HUDEP-2 (cell line): ENCODE measurements around the gene EPHA3.

Source experiments
- DNase-seq, 76 experiments: peaks; one replicate each; lab custom pipeline; 2025; ENCODE audit not compliant: unreplicated experiment in 76 of 76; lab: John Stamatoyannopoulos, UW

Gene EPHA3

GRCh38 chr3:89278302-89279025 lies 171.0 kb downstream of the EPHA3 start:
- no peak for DNase-seq

- no peak for DNase-seq
Observed at GRCh38 chr3:89280301-89280700, 172.9 kb downstream of the EPHA3 start.

GRCh38 chr3:89280822-89281365 lies 173.5 kb downstream of the EPHA3 start:
- DNase-seq, result no peak

DNA sequence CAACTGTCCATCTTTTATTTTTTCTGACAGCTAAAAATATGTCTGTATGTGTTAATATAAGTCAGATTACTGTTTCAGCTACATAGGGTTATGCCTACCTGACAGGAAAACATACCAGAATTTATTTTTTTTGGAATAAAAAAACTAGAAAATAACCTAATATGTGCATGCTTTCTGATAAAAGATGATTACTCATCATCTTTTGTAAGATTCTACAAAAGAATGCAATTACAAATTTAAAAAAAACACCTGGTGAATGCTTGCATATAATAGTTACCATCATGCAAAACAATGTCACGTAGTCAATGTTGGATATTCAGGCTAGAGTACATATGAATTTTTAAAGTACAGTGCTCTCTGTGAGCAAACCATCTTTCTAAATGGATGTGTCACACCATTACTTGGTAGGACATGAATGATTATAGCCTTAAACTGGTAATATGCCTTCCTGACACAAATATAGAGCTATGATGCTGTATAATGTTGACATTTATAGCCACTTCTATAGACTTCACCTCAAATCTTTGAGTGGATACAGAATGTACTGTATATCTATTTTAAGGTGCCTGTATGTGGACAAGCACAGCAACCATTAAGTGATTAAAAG lies 180.6 kb downstream of the EPHA3 start:
- DNase-seq, result no peak

GRCh38 chr3:89289574-89290190 lies 182.3 kb downstream of the EPHA3 start:
- DNase-seq, result no peak

GRCh38 chr3:89297199-89297598 lies 189.8 kb downstream of the EPHA3 start:
- DNase-seq, result no peak

DNA sequence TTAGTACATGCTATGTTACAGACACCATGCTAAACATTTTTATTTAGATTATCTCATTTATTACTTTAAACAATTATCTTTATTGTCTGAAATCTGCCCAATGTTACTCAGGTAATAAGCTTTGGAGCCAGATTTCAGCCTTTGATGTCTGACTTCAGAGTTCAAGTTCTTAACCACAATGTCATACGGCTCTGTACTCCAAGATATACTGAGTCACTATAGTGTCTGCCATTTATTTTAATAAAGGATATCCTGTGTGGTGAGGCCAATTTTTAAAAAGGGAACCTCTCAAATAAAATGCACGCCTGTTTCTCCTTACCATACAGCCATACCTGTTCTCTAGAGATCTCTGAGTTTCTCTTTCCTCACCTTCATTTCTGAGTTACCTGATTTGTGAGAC lies 193.1 kb downstream of the EPHA3 start:
- DNase-seq, result no peak

DNA sequence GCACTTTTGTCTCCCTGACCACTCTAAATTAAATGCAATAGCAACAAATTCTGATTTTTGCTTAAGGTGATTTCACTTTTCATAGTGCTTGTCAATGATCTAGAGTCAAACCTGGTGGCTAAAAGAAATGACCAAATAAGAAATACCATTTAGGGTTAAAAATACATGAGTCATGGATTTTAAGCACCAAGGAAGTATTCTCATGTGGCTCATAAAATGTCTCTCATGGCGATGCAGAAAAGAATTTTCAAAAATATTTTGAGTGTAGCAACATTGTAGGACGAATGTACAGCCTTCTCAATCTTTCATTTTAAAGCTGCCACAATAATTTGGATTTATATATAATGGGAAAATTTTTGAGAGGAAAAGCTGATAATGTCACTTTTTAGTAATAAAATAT lies 193.6 kb downstream of the EPHA3 start:
- DNase-seq, result no peak

GRCh38 chr3:89303701-89304100 lies 196.3 kb downstream of the EPHA3 start:
- no peak for DNase-seq

DNA sequence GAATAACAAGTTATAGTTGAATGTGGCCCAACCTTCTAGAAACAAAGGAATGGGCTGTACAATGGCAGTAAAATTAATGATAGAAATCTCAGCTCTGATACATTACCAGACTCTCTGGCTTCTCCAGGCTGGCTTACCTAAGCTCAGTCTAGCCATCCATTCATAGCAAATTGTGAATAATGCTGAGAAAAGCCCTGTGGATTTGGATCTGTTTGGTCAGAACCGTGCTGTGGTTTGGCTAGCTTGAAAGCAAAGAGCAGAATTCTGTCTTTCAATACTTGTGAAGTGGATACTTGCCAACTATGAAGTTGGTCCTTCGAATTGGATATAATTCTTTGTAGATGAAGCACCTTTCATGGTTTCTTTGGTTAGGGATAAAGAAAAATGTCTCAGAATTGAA lies 199.1 kb downstream of the EPHA3 start:
- DNase-seq, result no peak

GRCh38 chr3:89311581-89311980 lies 204.2 kb downstream of the EPHA3 start:
- DNase-seq, result no peak

DNA sequence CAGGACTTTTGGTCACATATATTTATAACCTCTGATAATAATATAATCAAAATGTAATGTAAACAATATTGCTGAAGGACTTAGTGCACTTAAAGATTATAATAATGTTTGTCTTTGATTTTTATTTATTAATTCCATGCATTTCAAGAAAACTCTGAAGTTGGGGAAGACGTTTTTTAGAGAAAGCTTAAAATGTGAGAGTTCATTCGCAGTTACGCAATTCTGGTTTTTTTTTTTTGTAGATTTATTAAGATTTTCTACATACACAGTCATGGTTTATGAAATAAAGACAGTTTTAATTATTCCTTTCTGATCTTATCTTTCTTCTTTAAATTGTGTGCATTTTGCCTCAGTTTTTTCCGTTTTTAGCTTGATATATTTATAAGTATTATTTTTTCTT lies 204.7 kb downstream of the EPHA3 start:
- DNase-seq, result no peak

- peak in 2 of 76 experiments; percentile 26 for DNase-seq
Observed at GRCh38 chr3:89314454-89315098, 207.2 kb downstream of the EPHA3 start.

DNA sequence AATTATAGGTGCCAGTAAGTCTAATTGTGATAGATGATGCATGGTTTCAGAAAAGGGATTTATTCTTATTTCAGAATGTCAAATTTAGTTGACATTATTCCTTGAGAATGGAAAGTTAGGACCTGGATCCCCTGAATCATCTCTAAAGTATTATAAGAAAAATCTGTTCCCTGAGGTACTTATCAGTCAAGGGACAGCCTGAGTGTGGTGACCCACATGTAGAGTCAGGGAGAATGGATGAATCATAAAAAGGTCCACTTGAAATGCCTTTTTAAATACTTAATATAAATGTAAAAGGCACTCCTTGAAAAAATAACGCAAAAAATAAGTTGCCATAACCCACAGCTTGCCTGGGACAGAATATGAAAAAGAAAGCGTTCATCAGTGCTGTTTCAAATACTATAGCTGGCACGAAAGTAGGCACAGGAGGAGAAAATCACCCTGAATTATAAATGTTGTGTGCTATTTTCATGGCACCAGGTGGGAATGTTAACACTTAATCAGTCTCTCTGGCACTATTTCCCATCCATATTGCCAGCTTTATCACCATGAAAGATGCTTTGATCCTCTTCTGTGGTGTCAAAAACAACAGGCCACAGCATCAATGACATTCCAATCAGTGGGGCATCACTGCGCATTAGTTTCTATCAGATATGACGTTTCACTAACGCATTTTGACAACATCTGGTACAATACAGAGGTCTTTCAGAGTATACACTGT lies 208.5 kb downstream of the EPHA3 start:
- no peak for DNase-seq

GRCh38 chr3:89320186-89320585 lies 212.8 kb downstream of the EPHA3 start:
- no peak for DNase-seq

DNA sequence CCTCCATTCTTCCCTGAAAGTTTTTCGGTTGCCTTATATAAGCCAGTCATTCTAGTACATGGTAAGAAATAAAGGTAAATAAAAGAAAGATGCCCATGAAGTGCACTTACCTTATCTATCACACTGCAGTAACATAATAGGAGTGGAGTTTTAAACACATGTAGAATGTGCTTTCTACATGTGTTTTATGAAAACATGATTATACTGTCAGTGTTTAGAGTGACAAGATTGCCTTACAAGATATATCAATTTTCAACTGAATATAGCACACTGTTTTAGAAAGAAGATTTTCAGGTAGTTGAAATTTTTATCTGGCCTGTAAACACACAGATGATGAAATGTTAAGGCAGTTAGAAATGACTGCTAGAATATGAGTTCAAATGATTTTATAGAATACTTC lies 219.6 kb downstream of the EPHA3 start:
- no peak for DNase-seq

DNA sequence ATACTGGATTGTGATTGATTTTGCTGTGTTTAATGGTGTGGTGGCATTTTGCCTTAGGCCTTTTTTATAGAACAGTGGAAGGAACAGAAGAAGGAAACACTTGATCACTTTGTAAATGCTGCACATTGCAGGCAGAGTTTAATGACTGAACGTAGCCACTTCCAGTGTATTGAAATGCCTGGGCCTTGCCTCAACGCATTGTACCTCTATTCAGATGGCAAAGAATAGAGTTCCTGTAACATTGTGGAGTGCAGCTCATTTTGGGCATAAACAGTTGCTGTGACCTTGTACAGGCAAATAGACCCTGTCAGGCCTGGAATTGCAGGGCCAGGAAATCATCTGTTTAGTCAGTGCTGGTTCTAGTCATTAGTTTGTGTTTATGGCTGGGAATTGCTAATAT lies 225.0 kb downstream of the EPHA3 start:
- DNase-seq, result no peak

DNA sequence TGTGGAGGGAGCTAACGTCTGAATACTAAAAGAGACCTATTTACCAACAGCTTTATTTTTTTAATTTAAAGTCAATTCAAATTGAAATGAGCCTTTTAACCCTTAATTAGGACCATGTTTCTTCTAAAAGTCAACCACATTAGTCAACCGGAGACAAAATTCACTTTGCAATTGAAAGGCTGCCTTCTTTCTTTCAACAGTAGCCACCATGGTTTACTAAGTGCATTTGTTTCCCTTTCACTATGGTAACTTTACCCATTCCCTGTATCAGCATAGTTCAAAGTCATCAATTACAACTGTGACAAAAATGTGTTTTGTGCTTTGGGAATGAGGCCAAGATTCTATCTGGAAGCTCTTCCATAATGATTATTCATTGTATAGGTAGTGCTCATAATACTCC lies 225.4 kb downstream of the EPHA3 start:
- DNase-seq, result no peak

GRCh38 chr3:89335693-89336092 lies 228.3 kb downstream of the EPHA3 start:
- DNase-seq, result no peak

DNA sequence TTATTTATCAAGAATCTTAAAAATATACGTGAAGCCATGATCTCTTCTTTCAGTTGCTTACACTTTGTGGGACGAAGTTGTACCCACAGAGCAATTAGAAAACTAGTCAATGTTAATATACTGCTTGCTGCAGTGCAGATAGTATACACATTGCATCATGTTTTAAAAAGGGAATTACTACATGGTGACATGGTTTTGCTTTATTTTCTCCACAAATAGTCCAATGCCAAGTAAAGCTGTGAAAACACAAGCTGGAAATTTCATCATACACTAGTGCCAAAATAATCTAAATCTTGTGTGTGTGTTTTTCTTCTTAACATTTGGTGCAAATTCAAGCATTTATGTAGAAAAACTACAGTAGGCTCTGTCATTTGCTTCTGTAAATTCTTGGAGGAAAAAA lies 233.0 kb downstream of the EPHA3 start:
- DNase-seq, result no peak

DNA sequence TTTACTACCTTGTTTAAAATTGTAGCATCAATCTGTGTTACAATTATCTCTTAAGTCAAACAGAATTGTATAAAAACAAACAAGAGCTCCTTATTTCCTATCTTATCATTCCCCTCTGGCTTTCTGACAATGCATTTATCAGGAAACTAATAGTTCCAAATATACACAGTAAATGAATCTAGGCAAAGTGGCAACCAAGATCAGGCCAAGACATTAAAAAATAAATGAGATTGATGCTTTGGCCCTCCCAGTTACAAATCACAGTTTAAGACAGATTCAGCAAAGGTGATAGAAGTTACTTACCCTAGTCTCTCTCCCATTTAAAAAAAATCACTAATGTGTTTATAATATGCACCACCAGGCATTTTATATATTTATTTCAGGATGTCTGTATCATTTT lies 236.7 kb downstream of the EPHA3 start:
- no peak for DNase-seq
